GM15510 (cell line): Measurements from ENCODE around the gene IYD.

Source experiments
- POLR2A ChIP-seq: IDR thresholded peaks from 3 replicates; pipeline ENCODE4 v1.6.1; 2011; ENCODE audit warnings: borderline replicate concordance; ENCODE audit not compliant: insufficient read length; ENCODE audit errors: extremely low read depth

Gene IYD

GRCh38 chr6:150426198-150426597, 57.4 kb downstream of the IYD start:
- TF ChIP-seq POLR2A = no peak

GRCh38 chr6:150427037-150427602, 58.3 kb downstream of the IYD start:
- TF ChIP-seq POLR2A = no peak

GRCh38 chr6:150427843-150428242, 59.0 kb downstream of the IYD start:
- no peak for TF ChIP-seq POLR2A

GRCh38 chr6:150430815-150431214, 62.0 kb downstream of the IYD start:
- no peak for TF ChIP-seq POLR2A

GRCh38 chr6:150435360-150435759, 66.5 kb downstream of the IYD start:
- no peak for TF ChIP-seq POLR2A

- no peak for TF ChIP-seq POLR2A
Observed at GRCh38 chr6:150435832-150436231, 67.0 kb downstream of the IYD start.

GRCh38 chr6:150439373-150439772, 70.6 kb downstream of the IYD start:
- no peak for TF ChIP-seq POLR2A

GRCh38 chr6:150443621-150444020, 74.8 kb downstream of the IYD start:
- TF ChIP-seq POLR2A = no peak

- no peak for TF ChIP-seq POLR2A
Observed at GRCh38 chr6:150444308-150444707, 75.5 kb downstream of the IYD start.

GRCh38 chr6:150445486-150445885, 76.7 kb downstream of the IYD start:
- no peak for TF ChIP-seq POLR2A

GRCh38 chr6:150448221-150448620, 79.4 kb downstream of the IYD start:
- no peak for TF ChIP-seq POLR2A

GRCh38 chr6:150450918-150451317, 82.1 kb downstream of the IYD start:
- TF ChIP-seq POLR2A = no peak

GRCh38 chr6:150451807-150452427, 83.1 kb downstream of the IYD start:
- no peak for TF ChIP-seq POLR2A

GRCh38 chr6:150452428-150453243, 83.8 kb downstream of the IYD start:
- no peak for TF ChIP-seq POLR2A

GRCh38 chr6:150453357-150453756, 84.5 kb downstream of the IYD start:
- TF ChIP-seq POLR2A = no peak
